Endothelial cell of umbilical vein (primary cell): ENCODE data around the gene CTSF. TPM values are rescaled to one million over a fixed set of nuclear protein-coding genes. Genes with fewer than 3 reads are reported as not detected.

ENCODE experiments used
- BruUV-seq: library from RNA; stranded (reverse); fragments of 400-500 nt; replicated peaks from 2 replicates; lab custom pipeline; 2021; lab: Mats Ljungman, UMichigan
- CTCF ChIA-PET: fragments of 300-600, 350-600 bp; sonication (Branson Sonifier 250); formaldehyde crosslinking; loops from one replicate; lab custom pipeline; 2021; ENCODE audit warnings: antibody characterized with exemption, inconsistent platforms; lab: Charles Lee
- POLR2A ChIA-PET: fragments of 300-600, 350-600 bp; sonication (Branson Sonifier 250); formaldehyde crosslinking; loops from one replicate; lab custom pipeline; 2021; ENCODE audit warnings: antibody characterized with exemption, inconsistent platforms; lab: Charles Lee
- DNase-seq: peaks from one replicate; pipeline ENCODE4 v3.0.0-alpha.2; 2011; ENCODE audit warnings: low read depth, low spot score
- FAIRE-seq: peaks from 2 replicates; lab custom pipeline; 2011; peaks lifted over from hg19 to GRCh38; lab: Jason Lieb, UNC
- H2AFZ ChIP-seq: 2 replicates; pipeline ENCODE4 v1.6.0; 2012; ENCODE audit warnings: low read depth, low read length, control low read depth, inconsistent platforms
- H3K27ac ChIP-seq: 2 replicates; pipeline ENCODE4 v1.5.1; 2011; ENCODE audit warnings: low read depth, mild to moderate bottlenecking, control low read depth, low read length, moderate library complexity; ENCODE audit not compliant: insufficient read depth
- H3K27me3 ChIP-seq, 2 experiments: 2 replicates each; pipeline versions ENCODE4 v1.6.0 to v1.6.1; 2011; ENCODE audit warnings: low read length in 2 of 2, mixed read lengths in 1 of 2; ENCODE audit not compliant: control insufficient read depth in 2 of 2, insufficient read depth in 2 of 2
- H3K36me3 ChIP-seq, 2 experiments: 2 replicates in 1 of 2; 3 replicates in 1 of 2; pipeline ENCODE4 v1.5.1; 2011; ENCODE audit warnings: low read length in 2 of 2, mild to moderate bottlenecking in 1 of 2, moderate library complexity in 1 of 2; ENCODE audit not compliant: control insufficient read depth in 2 of 2, insufficient read depth in 2 of 2; ENCODE audit errors: extremely low read depth in 1 of 2
- H3K4me1 ChIP-seq: 3 replicates; pipeline ENCODE4 v1.5.1; 2011; ENCODE audit warnings: mild to moderate bottlenecking, low read length; ENCODE audit not compliant: control insufficient read depth, insufficient read depth; ENCODE audit errors: extremely low read depth
- H3K4me2 ChIP-seq: 2 replicates; pipeline ENCODE4 v1.6.1; 2011; ENCODE audit warnings: low read length, control low read depth, mixed read lengths; ENCODE audit not compliant: insufficient read depth
- H3K4me3 ChIP-seq, 3 experiments: fragments of 200-600 bp in 1 of 3; sonication (generic), shearing (Covaris generic) in 1 of 3; replicated peaks in 1 of 3; 2 replicates each; pipeline ENCODE4 v1.5.1; 2011 to 2016; ENCODE audit warnings: control low read depth in 3 of 3, low read length in 3 of 3, mild to moderate bottlenecking in 2 of 3, inconsistent platforms in 1 of 3, low read depth in 1 of 3, moderate library complexity in 1 of 3; ENCODE audit not compliant: insufficient read depth in 1 of 3
- H3K79me2 ChIP-seq: 2 replicates; pipeline ENCODE4 v1.6.0; 2012; ENCODE audit warnings: low read length, inconsistent platforms; ENCODE audit not compliant: control insufficient read depth, insufficient read depth
- H3K9ac ChIP-seq: replicated peaks from 2 replicates; pipeline ENCODE3; 2011; ENCODE audit warnings: low read length, control low read depth; ENCODE audit not compliant: insufficient read depth; ENCODE audit errors: extremely low read depth
- H3K9me1 ChIP-seq: replicated peaks from 3 replicates; pipeline ENCODE4 v1.6.0; 2011; ENCODE audit warnings: mild to moderate bottlenecking, low read length; ENCODE audit not compliant: control insufficient read depth, insufficient read depth; ENCODE audit errors: extremely low read depth
- H3K9me3 ChIP-seq: replicated peaks from 2 replicates; pipeline ENCODE4 v1.5.1; 2012; ENCODE audit warnings: low read length, inconsistent platforms; ENCODE audit not compliant: control insufficient read depth, insufficient read depth
- H4K20me1 ChIP-seq: replicated peaks from 2 replicates; pipeline ENCODE3; 2011; ENCODE audit warnings: mild to moderate bottlenecking, low read length; ENCODE audit not compliant: control insufficient read depth, insufficient read depth; ENCODE audit errors: extremely low read depth
- EZH2 ChIP-seq: IDR thresholded peaks from 2 replicates; pipeline ENCODE4 v1.6.1; 2012; ENCODE audit warnings: borderline replicate concordance, low read depth, mild to moderate bottlenecking, moderate library complexity, low read length, inconsistent platforms; ENCODE audit not compliant: severe bottlenecking
- FOS ChIP-seq: IDR thresholded peaks from 2 replicates; pipeline ENCODE4 v1.6.1; 2011; ENCODE audit warnings: mild to moderate bottlenecking, low read length, moderate library complexity, borderline replicate concordance; ENCODE audit not compliant: insufficient read depth
- GATA2 ChIP-seq: IDR thresholded peaks from 2 replicates; pipeline ENCODE4 v1.7.0; 2011; ENCODE audit warnings: low read depth, mild to moderate bottlenecking, moderate library complexity, mixed read lengths, low read length; ENCODE audit not compliant: insufficient read length, insufficient read depth
- JUN ChIP-seq: IDR thresholded peaks from 2 replicates; pipeline ENCODE4 v1.6.1; 2011; ENCODE audit warnings: borderline replicate concordance, low read depth; ENCODE audit not compliant: insufficient read length, insufficient read depth
- MAX ChIP-seq: IDR thresholded peaks from 2 replicates; pipeline ENCODE4 v1.6.1; 2011; ENCODE audit not compliant: insufficient read depth, insufficient read length
- MYC ChIP-seq: IDR thresholded peaks from one replicate; pipeline ENCODE4 v1.6.1; 2011; ENCODE audit warnings: mild to moderate bottlenecking, low read depth, low read length
- POLR2A ChIP-seq: IDR thresholded peaks from 2 replicates; pipeline ENCODE4 v1.6.1; 2012; ENCODE audit warnings: low read depth, mild to moderate bottlenecking, control low read depth, low read length
- POLR2AphosphoS5 ChIP-seq: IDR thresholded peaks from 2 replicates; pipeline ENCODE4 v1.6.1; 2012; ENCODE audit warnings: low read depth, mild to moderate bottlenecking, control low read depth, low read length, moderate library complexity; ENCODE audit not compliant: insufficient read depth
- dilution Hi-C: fragments of 300-500 bp; cut with MboI; formaldehyde crosslinking; loops from one replicate; pipeline ENCODE4 v1.15.0; 2019; ENCODE audit warnings: low sequenced_read_pairs; ENCODE audit not compliant: extremely low pct_ligation_motif_present
- intact Hi-C: fragments of 100-400 bp; cut with micrococcal nuclease; formaldehyde crosslinking; loops from one replicate; pipeline ENCODE4 v1.10.0; 2022
- polyA plus RNA-seq, 4 experiments: library from polyadenylated mRNA; depleted of rRNA in 3 of 4; stranded (reverse) in 3 of 4; unstranded in 1 of 4; fragments of >200 nt; gene quantifications; 2 replicates each; pipeline versions ENCODE4 v1.2.1 to v1.2.3, GENCODE V29; 2011 to 2012; ENCODE audit warnings: missing spikeins in 1 of 4
- total RNA-seq: library from RNA; stranded (reverse); gene quantifications from 2 replicates; pipeline ENCODE4 v1.2.3, GENCODE V29; 2021
- TF ChIP-seq, protein P1 (sequence below), 2 donors: IDR thresholded peaks; 1 replicate in 1 of 2; 2 replicates in 1 of 2; pipeline ENCODE4 v1.5.1; 2011; ENCODE audit warnings: low read length in 2 of 2, mild to moderate bottlenecking in 2 of 2, moderate library complexity in 2 of 2, control low read depth in 1 of 2, inconsistent platforms in 1 of 2, low read depth in 1 of 2; ENCODE audit not compliant: insufficient read depth in 1 of 2; ENCODE audit errors: extremely low read depth in 1 of 2

Gene CTSF
- total and polyA plus RNA-seq, 2 donors (not counting 3 experiments of a cell fraction or from before 2014, with no cell fraction given): 14.4 to 27.7 TPM

DNA sequence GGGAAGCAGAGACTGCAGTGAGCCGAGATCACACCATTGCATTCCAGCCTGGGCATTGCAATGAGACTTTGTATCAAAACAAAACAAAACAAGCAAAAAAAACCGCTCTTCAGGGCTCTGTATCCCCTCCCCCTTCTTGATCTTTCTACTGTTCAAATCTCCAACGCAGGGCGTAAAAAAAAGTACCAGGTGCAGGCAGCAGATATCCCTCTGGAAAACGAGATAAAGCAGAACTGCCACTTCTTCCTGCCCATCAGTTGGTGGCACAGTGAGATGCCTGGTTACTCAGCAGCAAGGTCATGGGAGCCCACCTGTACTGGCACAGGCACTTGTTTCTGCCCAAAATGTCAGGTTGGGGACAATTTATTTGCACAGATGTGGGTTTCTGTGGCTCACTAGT is 35.7 kb upstream of the CTSF start:
- Histone ChIP-seq H3K9me1 (no peaks in the 10 kb centered on the region), H3K9ac (no peak overlapping the region), H3K27ac (no peak overlapping the region), H3K4me3 (no peak overlapping the region), H3K27me3 (no peaks in the 10 kb centered on the region), H3K4me2 (no peak overlapping the region), H3K9me3 (no peaks in the 10 kb centered on the region), H3K79me2 (no peaks in the 10 kb centered on the region), H3K4me1 (no peaks in the 10 kb centered on the region), H4K20me1 (no peaks in the 10 kb centered on the region), H2AFZ (no peak overlapping the region), H3K36me3 (peaks cover 2 to 17% of the 10 kb centered on the region in 2 experiments)
- dilution Hi-C loops: no loop called here
- CTCF ChIA-PET: no interaction called here
- BruUV-seq: no TSS peak
- FAIRE-seq: no peak
- DNase-seq: no peak
- POLR2A ChIA-PET: no interaction called here
- intact Hi-C loops: no loop called here
- TF ChIP-seq, protein P1, sequence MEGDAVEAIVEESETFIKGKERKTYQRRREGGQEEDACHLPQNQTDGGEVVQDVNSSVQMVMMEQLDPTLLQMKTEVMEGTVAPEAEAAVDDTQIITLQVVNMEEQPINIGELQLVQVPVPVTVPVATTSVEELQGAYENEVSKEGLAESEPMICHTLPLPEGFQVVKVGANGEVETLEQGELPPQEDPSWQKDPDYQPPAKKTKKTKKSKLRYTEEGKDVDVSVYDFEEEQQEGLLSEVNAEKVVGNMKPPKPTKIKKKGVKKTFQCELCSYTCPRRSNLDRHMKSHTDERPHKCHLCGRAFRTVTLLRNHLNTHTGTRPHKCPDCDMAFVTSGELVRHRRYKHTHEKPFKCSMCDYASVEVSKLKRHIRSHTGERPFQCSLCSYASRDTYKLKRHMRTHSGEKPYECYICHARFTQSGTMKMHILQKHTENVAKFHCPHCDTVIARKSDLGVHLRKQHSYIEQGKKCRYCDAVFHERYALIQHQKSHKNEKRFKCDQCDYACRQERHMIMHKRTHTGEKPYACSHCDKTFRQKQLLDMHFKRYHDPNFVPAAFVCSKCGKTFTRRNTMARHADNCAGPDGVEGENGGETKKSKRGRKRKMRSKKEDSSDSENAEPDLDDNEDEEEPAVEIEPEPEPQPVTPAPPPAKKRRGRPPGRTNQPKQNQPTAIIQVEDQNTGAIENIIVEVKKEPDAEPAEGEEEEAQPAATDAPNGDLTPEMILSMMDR (IDR thresholded peaks at IDR 0.05; ENCODE audit: extremely low read depth in 1 of 2, insufficient read depth in 1 of 2, low read depth in 1 of 2, low read length in 2 of 2): no peak
- TF ChIP-seq EZH2: no peak
- TF ChIP-seq POLR2A: no peak
- TF ChIP-seq JUN: no peak
- no peak for TF ChIP-seq POLR2AphosphoS5
- no peak for TF ChIP-seq MYC
- no peak for TF ChIP-seq FOS
- TF ChIP-seq MAX: no peak
- TF ChIP-seq GATA2: no peak
